ENCODE measurements around the gene SAMMSON. TPM values are rescaled to one million over a fixed set of nuclear protein-coding genes. Genes with fewer than 3 reads are reported as not detected.

Gene SAMMSON
- total RNA-seq, 4 donors from 2014 or later = 0.94 to 6.1 TPM; not detected in 2

- H3K4me1 ChIP-seq = no peaks in the 10 kb centered on the region
- intact Hi-C loops (cut with DNase I) = no loop called here
- no peak for TF ChIP-seq POLR2A (IDR thresholded peaks at IDR 0.05)
- TF ChIP-seq CTCF (IDR thresholded peaks at IDR 0.05) = no peak
- H3K36me3 ChIP-seq = no peaks in the 10 kb centered on the region
- 43 to 53% methylated on average over 1 of the region's 1 CpG for WGBS, 2 donors
- no peaks in the 10 kb centered on the region for H3K27me3 ChIP-seq
- no peak overlapping the region for H3K4me3 ChIP-seq
- DNase-seq = no peak
- H3K27ac ChIP-seq = no peak overlapping the region
- H3K9me3 ChIP-seq = no peaks in the 10 kb centered on the region
Measured at GRCh38 chr3:70114431-70114830, 114.9 kb downstream of the SAMMSON start.

GRCh38 chr3:70119879-70120278 lies 120.3 kb downstream of the SAMMSON start:
- no peak overlapping the region for H3K4me3 ChIP-seq
- H3K36me3 ChIP-seq = no peaks in the 10 kb centered on the region
- DNase-seq = no peak
- no peaks in the 10 kb centered on the region for H3K27me3 ChIP-seq
- intact Hi-C loops (cut with DNase I) = no loop called here
- no peaks in the 10 kb centered on the region for H3K9me3 ChIP-seq
- H3K27ac ChIP-seq = no peak overlapping the region
- no peaks in the 10 kb centered on the region for H3K4me1 ChIP-seq
- TF ChIP-seq CTCF (IDR thresholded peaks at IDR 0.05) = no peak
- TF ChIP-seq POLR2A (IDR thresholded peaks at IDR 0.05) = no peak
- 60 to 82% methylated on average over 1 to 2 of the region's 2 CpGs for WGBS, 2 donors
